Activated naive CD8-positive, alpha-beta T cell treated with anti-CD3 and anti-CD28 coated beads, Interleukin-2, amount 10 ng/mL, durations not matched to agents 7 days and 5 days (primary cell): ENCODE data around the gene ZNF565. TPM values are rescaled to one million over a fixed set of nuclear protein-coding genes. Genes with fewer than 3 reads are reported as not detected.
"Not testable (repeated sequence)": the region's sequence is repeated elsewhere in the genome, so short reads cannot be mapped to it uniquely, and the experiment has no call there.

Source experiments
- ATAC-seq: fragments of 150-1000 bp; cut with Tn5 transposase; one replicate; pipeline ENCODE4 v1.10.0; 2021; ENCODE audit warnings: low read depth, moderate library complexity
- POLR2A ChIA-PET: fragments of 350-600 bp; sonication (Branson Sonifier 250); formaldehyde crosslinking; loops from one replicate; lab custom pipeline; 2021; ENCODE audit warnings: antibody characterized with exemption; lab: Charles Lee
- DNase-seq: peaks from one replicate; pipeline ENCODE4 v3.0.0; 2021
- H3K27ac Mint-ChIP-seq: one replicate; pipeline ENCODE4 v1.8.0; 2022; ENCODE audit warnings: mild to moderate bottlenecking, mixed read lengths
- H3K27me3 Mint-ChIP-seq: one replicate; pipeline ENCODE4 v1.8.0; 2022; ENCODE audit warnings: mild to moderate bottlenecking, moderate library complexity, mixed read lengths
- H3K36me3 Mint-ChIP-seq: one replicate; pipeline ENCODE4 v1.8.0; 2021; ENCODE audit warnings: mild to moderate bottlenecking, mixed read lengths
- H3K4me1 Mint-ChIP-seq: one replicate; pipeline ENCODE4 v1.8.0; 2021; ENCODE audit warnings: mixed read lengths
- H3K4me3 Mint-ChIP-seq: one replicate; pipeline ENCODE4 v1.8.0; 2022; ENCODE audit warnings: mild to moderate bottlenecking, moderate library complexity, mixed read lengths
- H3K9me3 Mint-ChIP-seq: one replicate; pipeline ENCODE4 v1.8.0; 2021; ENCODE audit warnings: mixed read lengths
- total RNA-seq, 2 experiments: library from RNA; stranded (reverse); gene quantifications; one replicate each; pipeline ENCODE4 v1.2.3, GENCODE V29; 2021

ZNF565 gene
- total RNA-seq, 2 experiments from 2014 or later, result 4.2 to 5.2 TPM

GRCh38 chr19:36136964-36137686 lies 77.3 kb downstream of the ZNF565 start:
- DNase-seq, result no peak
- no peaks in the 10 kb centered on the region for H3K9me3 Mint-ChIP-seq
- H3K4me1 Mint-ChIP-seq, result peaks cover 24% of the 10 kb centered on the region
- no peak for ATAC-seq
- peaks cover 10% of the 10 kb centered on the region for H3K36me3 Mint-ChIP-seq
- no peak overlapping the region for H3K4me3 Mint-ChIP-seq
- H3K27me3 Mint-ChIP-seq, result peaks cover 2% of the 10 kb centered on the region
- POLR2A ChIA-PET, result interaction anchor here (0.6 to 1.7 kb wide), 3 partner anchors 9 to 1460 kb away, joined by 3 to 9 read pairs (median 4); partner anchors contain the start of gene ZNF302
- H3K27ac Mint-ChIP-seq, result peak overlapping the region; percentile 54

GRCh38 chr19:36134867-36135266 lies 79.6 kb downstream of the ZNF565 start:
- H3K27ac Mint-ChIP-seq, H3K9me3 Mint-ChIP-seq, H3K4me3 Mint-ChIP-seq, POLR2A ChIA-PET, DNase-seq, H3K36me3 Mint-ChIP-seq, H3K27me3 Mint-ChIP-seq, ATAC-seq: not testable (repeated sequence)
- peaks cover 20% of the 10 kb centered on the region for H3K4me1 Mint-ChIP-seq

Other genes with a start within 250 kb of the ZNF565 start
- gene SDHAF1, start 219.5 kb downstream of the ZNF565 start, total RNA-seq, result 10 to 100 TPM; 22.2 to 22.8 TPM
- 1 to 10 TPM; 3.3 to 3.8 TPM for gene SYNE4, start 205.9 kb downstream of the ZNF565 start, total RNA-seq
- gene ALKBH6, start 200.5 kb downstream of the ZNF565 start, total RNA-seq, result 10 to 100 TPM; 56.4 to 61.1 TPM
- 1 to 10 TPM; 1.4 to 2.2 TPM for gene CLIP3, start 181.8 kb downstream of the ZNF565 start, total RNA-seq
- gene THAP8, start 160.4 kb downstream of the ZNF565 start, total RNA-seq, result 1 to 10 TPM; 6.4 to 6.7 TPM
- 10 to 100 TPM; 24.9 to 27.8 TPM for gene WDR62, start 159.8 kb downstream of the ZNF565 start, total RNA-seq
- not detected for gene OVOL3, start 103.5 kb downstream of the ZNF565 start, total RNA-seq
- 10 to 100 TPM; 46.1 to 49.8 TPM for gene POLR2I, start 99.8 kb downstream of the ZNF565 start, total RNA-seq
- gene TBCB, start 99.2 kb downstream of the ZNF565 start, total RNA-seq, result 100 to 1,000 TPM; 150 to 152 TPM
- gene CAPNS1, start 74.6 kb downstream of the ZNF565 start, total RNA-seq, result 100 to 1,000 TPM; 400 to 405 TPM
- gene COX7A1, start 62.2 kb downstream of the ZNF565 start, total RNA-seq, result not detected
- 10 to 100 TPM; 71.9 to 75.1 TPM for gene ZNF146, start 441 bp upstream of the ZNF565 start, total RNA-seq
- 1 to 10 TPM; 9.3 to 9.7 TPM for gene ZFP14, start 164.5 kb upstream of the ZNF565 start, total RNA-seq
- 10 to 100 TPM in 1 of 2 experiments, 1 to 10 TPM in 1; 8.3 to 10.8 TPM for gene ZFP82, start 204.0 kb upstream of the ZNF565 start, total RNA-seq